ENCODE data around the gene MRNIP.

MRNIP gene

DNA sequence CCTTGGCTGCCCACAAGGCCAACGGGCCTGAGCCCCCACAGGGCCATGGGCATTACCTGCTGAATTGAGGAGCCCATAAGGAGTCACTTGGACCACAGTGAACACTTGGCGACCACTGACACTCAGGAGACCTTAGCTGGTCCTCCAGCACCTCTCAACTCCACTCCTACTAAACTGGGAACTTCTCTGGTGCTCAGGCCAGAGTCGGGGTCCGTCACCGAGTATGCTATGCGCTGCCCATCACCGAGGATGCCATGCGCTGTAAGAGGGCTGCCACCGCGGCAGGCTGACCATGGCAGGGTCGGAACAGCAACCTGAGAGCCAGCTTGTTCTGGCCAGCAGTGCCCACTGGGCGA is 38.5 kb downstream of the MRNIP start:
- DNase-seq: no peak

DNA sequence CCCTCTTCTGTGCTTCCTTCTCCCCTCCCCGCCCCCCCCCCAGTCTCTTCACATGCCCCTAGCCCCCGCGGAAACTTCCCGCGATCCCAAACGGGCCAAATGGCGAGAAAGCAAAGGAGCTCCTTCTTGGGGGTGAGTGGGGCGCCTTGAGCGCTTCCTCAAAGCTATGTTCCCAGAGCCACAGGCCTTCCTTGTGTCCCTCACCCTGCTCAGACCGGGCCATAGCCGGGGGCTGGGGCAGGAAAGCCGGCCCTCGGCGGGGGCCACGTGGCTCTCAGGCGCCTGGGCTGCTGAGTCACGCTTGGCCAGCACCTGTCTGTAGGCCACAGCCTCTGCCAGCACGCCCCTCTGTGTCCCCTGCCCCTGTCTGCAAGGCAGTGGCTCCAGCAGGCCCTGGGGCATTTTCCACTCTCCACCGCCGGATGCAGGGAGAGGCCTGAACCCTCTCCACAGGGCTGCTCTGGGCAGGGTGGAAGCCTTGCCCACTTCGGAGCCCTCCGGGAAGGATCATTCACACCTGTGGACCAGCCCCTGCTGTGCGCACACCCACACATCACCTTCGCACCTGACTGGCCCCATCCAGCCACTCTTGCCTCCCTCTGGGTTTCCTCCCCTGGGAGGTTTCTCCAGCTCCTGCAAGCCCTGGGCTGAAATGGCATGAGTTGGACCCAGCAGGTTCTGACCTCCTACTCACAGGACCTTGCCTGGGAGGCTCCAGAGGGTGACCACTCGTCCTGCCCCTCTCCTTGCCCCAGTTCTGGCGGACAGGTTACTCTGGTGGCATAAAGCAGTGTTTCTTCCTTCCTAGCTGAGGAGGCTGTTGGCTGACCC is 39.1 kb downstream of the MRNIP start:
- DNase-seq: peak; percentile 70

DNA sequence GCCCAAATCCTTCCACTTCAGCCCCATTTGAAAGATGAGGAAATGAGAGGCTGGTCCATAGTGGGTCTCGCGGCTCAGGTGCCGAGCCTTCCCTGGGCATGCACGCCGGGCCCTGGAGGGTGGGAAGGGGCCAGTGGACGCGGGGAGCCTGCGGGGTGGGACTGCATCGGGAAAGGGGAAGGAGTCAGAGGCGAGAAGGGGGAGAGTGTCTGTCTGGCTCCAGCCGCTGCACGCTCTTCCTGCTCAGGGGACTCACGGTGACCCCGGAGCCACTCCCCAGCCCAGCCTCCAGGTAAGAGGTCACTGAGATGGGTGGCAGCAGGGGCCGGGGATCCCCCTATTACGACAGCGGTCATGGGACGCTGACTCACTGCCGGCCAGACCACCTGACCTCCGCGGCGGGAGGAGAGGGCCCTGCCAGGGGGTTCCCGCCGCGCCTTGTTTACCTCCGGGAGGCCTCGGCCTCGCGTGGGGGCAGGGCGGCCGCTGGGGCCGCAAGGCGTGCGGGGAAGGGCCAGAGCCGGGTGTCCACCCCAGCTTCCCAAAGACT is 39.8 kb downstream of the MRNIP start:
- peak; percentile 69 for DNase-seq

DNA sequence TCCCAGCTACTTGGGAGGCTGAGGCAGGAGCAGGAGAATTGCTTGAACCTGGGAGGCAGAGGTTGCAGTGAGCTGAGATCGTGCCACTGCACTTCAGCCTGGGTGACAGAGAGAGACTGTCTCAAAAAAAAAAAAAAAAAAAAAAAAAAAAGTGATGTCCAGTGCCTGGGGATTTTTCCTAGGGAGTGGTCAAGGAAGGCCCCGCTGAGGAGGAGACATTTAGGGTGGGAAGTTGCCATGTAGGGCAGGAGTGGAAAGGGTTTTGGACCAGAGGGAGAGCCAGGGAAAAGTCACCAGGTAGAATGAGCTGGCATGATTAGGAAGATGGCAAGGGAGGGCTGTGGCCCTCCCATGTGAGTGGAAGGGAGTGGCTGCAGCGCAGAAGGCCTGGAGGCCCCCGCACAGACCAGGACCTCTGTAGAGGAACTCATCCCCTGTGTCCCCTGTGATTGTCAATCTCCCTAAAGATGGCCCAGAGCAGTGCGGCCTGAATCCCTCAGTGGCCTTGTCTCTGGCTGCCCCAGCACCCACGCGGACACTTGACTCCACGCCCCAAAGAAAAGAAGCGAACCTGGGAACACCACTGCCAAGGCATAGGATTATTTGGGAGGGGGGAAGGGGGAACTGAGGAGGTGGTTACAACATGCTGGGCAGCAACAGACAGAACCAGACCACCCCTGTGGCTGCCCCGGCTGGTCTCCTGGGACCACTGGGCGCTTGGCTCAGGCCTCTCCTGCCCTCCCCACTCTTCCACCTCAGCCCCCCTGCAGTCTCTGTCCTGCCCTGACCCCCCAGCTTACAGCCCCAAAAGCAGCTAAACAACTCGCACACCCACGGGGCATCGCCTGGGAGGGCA is 40.5 kb downstream of the MRNIP start:
- DNase-seq: no peak

DNA sequence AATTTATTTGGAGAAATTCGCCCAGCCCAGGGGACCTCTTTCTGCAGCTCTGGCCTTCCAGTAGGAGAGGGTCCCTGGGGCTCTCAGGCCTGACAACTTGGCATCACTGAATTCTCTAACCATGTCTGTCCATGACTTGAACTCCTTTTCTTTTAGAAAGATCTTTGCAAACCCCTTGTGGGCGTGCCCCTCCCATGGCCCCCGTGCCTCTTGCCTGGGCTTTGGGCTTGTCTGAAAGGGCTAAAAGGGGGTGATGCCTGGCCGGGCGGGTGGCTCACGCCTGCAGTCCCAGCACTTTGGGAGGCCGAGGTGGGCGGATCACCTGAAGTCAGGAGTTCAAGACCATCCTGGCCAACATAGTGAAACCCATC is 41.2 kb downstream of the MRNIP start:
- no peak for DNase-seq

DNA sequence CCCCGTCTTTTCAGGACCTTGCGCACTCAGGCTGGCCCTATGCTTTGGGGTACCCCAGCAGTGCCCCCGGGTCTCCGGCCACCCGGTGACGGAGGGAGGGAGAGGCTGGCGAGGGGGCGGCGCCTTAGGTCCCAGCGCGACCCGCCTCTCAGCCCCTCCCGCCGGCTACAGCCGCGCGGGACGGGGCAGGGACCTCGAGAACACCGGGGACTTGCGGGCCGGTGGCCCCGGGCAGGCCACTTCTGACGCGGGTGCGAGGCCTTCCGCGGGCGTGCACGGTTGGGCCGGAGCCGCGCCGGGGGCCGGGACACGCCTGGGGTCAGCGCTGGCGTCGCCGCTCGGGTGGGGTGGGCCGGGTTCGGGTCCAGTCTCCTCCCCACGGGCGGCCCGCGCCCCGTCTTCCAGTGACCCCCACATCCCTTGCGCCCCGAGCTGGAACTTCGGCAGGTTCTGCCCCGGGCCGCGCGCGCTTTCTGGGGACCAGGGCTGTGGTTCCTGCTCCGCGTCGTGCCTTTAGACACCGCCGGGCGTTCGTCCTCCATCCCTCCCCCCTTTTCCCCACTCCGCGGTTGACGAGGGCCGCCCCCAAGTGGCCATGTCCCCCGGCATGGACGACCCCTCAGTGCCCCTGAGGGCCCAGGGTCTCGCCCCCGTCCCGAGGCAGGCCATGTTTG is 41.7 kb downstream of the MRNIP start:
- no peak for DNase-seq

DNA sequence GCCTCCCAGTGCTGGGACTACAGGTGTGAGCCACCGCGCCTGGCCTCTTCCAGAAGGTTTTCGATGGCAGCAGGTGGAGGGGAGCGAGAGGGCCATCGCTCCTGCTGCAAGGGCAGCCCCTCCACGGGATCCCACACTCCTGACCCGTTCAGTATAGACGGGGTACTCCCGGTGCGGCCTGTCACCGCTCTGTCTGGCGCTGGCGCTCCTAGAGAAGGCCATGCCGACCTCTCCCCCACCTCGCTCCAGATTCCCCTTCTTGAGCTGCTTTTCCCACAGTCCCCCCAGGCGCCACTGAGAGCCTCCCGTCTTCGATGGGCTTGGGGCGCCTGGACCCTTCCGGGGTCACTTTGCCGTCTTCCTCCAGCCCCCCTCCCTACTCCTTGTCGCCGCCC is 42.2 kb downstream of the MRNIP start:
- DNase-seq: no peak

DNA sequence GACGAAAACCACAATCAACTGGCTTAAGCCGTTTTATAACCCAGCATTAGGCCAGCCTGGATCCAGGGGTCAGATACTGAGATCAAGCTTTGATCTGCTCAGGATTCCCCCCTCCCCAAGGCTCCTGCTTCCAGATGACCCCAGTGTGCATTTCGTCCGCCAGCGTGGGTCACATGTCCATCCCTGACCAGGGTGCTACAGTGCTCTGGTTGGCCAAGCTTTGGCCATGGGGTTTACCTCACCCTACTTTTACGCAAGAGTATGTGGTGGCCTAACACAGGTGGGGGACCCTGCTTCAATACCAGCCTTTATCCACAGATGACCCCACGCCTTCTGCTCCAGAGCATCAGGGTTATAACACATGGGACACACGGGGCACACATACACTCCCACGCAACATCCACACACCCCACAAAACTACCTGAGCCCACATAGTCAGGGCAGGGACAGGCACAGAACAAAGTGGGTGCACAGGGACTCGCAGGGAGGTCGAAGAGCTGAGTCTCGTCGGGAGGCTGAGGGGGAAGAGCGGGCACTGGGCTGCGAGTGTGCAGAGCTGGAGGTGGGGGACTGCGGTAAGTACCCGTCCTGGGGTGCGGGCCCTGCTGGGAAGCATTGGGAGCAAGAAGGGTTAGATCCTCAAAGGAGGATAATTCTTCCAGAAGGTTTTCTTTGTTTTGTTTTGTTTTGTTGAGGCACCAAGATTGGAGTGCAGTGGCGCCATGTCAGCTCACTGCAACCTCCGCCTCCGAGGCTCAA is 42.9 kb downstream of the MRNIP start:
- no peak for DNase-seq

DNA sequence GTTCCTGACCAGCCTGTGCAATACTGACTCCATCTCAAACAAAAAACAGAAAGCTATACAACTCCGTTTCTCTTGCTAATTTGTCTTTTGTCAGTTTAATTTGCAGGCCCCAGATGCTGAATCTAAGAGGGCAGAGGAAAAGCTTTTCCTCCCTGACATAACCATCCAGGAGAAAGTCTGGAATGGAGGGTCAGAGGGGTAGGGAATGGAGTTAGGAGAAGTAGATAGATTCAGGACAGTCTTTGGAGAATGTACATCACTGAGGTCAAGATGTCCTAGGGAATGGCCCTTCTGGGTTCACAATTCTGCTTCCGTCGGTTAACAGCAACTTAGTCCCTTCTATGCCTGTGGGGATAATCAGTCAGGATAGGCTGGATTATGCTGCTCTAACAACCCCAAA is 44.5 kb downstream of the MRNIP start:
- DNase-seq: no peak

DNA sequence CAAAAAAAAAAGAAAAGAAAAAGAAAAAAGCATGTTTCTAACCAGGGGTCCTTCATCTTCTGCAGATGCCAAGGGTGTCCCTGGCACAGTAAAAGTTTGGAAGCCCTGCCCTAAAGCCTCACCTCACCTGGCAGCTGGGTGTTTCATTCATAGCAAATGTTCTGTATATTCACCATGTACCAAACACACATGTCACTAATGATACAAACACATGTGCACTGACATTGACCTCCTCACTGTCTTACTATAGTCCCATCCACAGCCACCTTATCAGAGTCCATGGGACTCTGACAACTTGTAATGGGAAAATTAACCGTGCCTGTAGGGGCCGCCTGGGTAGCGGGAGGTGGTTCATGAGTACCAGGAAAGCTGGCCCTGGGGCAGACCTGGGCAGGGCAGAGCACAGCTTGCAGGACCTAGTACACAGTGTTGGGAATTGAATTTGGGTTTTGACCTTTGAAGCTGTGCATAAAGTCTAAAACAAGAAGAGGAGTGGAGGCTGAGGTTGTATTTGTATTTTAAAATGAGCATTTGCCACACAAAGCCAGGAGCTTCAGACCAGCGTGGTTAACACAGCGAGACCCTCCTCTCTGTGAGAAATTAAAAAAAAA is 45.5 kb downstream of the MRNIP start:
- DNase-seq: no peak

DNA sequence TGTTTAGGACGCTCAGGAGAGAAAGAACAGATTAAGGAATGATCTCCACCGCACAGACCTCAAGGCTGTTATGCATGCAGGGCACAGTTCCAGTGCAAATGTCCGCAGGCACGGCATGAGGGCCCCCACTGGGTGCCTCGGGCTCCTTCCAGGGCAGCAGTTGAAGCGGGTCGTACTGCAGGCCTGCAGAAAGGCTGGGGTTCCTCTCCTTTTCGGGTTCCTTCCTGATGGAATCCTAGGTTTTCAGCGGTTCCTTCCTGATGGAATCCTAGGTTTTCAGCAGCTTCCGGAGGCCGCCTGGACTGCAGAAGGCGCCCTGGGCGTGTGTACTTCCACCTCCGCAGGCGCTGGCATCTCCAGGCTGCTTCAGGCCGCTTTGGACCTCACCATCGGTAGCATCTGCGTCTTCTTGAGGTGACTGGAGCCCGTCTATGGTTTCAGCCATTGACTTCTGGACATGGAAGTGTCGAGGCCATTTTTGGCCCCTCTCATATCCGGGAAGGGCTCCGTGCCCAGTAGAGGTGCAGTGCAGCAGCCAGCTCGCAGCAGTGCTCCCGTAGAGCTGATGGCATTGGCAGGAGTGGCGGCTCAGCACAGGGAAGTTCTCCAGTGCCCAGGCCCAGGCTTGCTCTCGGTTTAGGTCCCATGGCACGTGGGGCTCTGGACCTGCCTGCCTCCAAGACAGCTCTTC is 46.3 kb downstream of the MRNIP start:
- DNase-seq: no peak

DNA sequence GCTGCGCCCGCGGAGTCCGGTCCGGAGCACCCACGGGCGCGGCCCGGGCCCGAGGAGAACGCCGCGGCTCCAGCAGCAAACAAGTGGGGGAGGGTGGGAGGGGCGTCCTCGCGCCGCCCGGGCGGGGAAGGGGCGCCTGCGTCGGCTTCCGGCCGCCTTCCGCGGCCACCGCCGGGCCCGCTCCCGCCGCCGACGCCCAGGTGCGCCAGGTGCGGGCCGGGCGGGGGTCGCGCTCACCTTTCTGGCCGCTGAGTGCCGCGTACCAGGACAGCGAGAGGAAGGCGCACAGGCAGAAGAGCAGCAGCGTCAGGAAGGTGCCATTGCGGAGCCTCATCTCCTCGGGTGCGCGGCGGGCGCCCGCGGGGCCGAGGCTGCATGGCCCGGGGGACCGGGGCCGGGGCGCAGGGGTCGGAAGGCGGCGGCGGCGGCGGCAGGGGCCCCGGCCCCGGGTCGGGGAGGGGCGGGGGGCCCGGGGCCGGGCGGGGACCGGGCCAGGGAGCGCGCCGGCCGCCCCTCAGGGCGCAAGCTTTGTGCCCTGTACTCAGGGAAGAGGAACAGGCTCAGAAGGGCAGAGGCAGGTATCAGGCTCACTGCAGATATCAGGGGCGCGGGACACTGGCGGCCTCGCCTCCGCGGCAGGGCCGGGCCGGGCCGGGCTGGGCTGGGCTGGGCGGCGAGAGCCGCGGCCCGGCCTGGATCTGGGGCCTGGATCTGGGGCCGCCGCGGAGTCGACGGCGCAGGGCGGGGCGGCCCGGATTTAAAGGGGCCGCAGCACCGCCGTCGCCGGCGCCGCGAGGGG is 52.2 kb downstream of the MRNIP start, which contains the start of gene MGAT4B:
TSS of gene MGAT4B (minus strand) at position 617 of the 799 bp plus-strand sequence. CDS start at position 334, 283 bp downstream.
- DNase-seq: peak; percentile 75

DNA sequence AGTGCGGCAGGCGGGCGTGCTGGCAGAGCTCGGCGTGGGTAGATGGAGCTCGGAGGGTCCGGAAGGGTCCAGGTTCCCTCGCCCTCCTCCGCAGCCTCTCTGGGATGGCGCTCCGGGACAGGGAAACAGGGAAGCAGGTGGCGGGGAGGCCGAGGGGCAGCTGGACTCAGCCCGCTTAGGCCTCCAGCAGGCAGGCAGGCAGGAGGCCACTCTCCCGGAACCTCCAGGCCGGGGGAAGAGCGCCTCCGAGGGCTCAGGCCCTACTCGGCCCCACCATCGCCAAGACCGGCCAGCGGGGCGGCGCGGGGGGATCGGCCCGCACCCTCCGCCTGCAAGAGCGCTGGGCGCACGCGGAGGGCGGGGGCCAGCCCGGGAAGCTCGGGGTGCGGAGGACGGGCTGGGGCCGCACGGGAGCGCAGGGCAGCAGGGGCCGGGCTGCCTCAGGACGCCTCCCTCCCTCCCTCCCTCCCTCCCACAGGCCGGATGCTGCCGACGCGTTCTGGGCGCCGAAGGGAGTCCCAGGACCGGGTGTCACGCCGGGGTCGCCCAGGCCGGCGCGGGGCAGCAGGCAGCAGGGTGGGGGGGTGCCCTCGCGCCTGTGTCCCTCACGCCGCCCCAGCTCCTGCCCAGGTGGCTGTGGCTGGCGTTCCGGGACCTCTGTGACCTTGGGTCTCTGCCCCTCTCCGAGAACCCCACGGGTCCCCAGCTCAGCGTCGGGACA is 52.9 kb downstream of the MRNIP start:
- no peak for DNase-seq

DNA sequence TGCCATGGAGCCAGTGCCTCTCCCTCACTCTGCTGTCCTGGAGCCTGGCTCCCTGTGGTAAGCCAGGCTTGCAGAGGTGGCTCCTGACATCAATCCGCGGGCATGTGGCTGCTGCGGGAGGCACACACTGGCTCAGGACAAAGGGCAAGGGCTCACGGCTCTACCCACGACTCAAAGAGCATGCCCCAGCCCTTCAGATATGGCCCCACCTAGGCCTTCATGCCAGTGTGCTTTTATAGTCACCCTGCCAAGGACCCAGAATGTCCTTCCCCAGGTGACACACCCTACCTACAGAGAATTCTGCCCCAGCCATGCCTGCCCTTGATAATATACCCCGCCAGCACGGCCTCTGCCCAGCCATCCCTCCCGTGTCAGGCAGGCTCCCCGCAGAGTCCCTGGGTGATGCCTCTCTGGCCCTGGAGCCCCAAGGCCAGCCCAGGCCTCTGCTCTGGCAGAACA is 53.5 kb downstream of the MRNIP start:
- DNase-seq: no peak

DNA sequence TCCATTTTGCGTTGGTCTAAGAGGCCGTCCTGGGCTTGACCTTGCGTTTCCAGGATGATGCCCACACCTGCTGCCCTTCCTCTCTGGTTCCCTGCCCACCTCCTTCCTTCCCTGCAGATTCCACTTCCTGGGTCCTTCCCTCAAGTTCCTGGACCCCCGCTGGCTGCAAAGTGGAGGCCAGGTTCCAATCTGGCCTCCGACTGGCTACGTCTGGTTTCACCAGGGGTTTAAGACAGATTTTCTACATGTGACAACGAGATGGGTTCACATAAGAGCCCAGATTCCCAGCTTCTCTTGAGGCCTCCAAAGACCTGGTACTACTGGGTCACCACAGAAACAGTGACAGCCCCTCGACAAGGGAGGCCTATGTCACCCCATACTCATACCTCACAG is 54.1 kb downstream of the MRNIP start:
- DNase-seq: no peak

DNA sequence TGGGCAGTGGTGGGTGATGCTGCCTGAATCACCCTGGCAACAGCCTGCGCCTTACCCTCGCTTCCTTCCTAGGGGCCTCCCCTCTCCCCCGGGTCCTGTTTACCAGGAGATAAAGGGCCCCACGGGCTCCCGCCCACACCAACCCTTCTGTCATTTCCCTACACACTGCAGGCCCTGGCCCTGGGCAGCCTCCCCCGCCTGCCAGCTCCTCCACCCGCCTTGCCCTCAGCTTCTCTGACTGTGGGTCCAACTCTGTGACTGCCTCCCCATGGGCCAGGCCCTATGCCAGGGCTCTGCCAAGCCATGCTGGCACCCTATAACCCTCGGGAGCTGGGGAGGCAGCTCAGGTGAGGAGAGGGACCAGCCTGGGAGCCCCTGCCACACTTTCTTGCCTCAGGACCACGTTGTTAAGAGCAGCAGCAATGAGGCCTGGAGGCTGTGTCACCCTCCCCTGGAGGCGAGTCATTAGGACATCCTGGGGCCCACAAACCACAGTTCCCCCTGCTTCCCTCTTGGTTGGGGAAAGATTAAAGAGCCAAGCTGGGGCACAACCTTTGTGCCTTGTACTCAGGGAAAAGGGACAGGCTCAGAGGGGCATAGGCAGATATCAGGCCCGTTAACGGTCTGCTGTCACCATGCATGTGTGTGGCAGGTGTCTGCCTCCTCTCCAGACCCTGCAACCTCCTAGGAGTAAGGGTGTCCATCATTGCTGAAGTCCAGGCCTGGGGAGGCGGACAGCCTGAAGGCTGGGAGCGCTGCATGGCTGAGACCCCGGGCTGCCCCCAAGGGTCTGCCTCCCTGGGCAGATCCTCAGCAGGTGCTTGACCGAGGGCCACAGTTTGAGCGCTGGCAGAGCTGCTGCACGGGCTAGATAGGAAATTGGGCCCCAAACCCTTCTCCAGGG is 54.7 kb downstream of the MRNIP start:
- peak; percentile 76 for DNase-seq

DNA sequence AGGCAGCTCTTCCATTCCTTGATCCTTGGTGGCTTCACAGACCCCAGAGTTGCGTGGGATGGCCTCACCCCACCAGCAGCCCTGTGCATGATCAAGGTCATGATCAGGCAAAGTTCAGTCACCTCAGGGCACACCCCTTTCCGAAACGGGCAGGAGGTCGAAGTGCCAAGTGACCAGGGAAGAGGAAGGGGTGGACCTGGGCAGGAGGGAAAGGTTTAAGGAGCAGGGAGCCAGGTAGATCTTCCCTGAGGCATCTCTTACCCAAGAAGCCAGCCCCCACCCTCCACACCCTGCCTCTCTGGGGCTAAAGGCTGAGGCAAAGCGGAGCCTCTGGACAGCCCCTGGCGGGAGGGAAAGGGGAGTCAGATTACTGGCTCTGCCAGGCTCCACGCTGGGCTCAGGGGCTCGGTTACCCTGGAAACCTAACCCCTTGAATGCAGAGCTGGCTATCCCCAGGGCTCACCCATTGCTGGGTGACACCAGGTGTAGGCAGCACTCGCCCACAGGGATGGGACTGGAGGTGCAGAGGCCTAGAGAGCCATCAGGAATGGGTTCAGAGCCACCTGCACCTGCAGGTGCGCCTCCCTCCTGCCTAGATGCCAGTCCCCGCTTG is 55.6 kb downstream of the MRNIP start:
- peak; percentile 92 for DNase-seq

DNA sequence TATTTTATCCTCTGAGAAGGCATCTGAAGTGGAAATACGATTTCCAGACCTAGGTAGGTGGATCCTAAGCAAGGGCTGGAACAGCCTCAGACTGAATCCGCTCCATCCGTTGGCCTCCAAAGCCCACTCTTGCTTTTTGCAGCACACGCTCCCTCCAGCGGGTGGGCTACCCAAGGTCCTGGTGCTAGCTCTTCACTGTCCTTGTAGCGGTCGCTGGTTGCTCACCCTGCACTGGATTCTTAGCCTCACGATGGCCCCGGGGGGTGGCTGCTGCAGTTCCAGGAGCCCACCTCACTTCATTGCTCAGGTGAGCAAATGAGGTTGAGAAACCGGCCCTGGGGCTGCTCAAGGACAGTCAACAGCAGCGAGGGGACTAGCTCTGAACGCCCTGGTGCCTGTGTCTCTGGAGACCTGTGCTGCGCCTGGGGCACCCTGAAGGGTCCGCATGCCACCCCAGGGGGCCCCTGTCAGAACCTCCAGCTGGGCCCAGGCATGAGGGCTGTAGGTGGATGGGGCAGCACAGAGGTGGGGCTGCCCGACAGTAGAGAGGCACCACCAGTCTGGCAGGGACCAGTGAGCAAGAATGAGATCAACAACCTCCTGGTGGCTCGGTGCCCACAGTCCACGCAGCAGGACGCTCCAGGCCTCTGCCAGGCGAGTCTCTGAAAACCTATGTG is 56.3 kb downstream of the MRNIP start:
- DNase-seq: no peak

All from NCI-H345 (cell line).